ENCODE measurements around the gene ADGRD1. TPM values are rescaled to one million over a fixed set of nuclear protein-coding genes. Genes with fewer than 3 reads are reported as not detected.

Gene ADGRD1
- total and polyA plus RNA-seq, 2 of the 8 experiments (the other 6 are each of a cell fraction or from before 2014, with no cell fraction given), result 0.36 to 0.48 TPM

- ChIA-PET CTCF (ENCODE audit: partially characterized antibody) (interaction anchor here (0.6 to 1.1 kb wide), 2 partner anchors 17 to 89 kb away, joined by 3 to 4 read pairs; no protein-coding TSS in a partner anchor), POLR2A (ENCODE audit: partially characterized antibody) (interaction anchor here (0.6 kb wide), 1 partner anchor 108 kb away, joined by 3 read pairs; no protein-coding TSS in a partner anchor)
- H3K36me3 ChIP-seq (ENCODE audit: control insufficient read depth in 2 of 4, insufficient read depth in 4 of 4, low read length in 3 of 4), result no peaks in the 10 kb centered on the region
- H3K23me2 ChIP-seq (ENCODE audit: low read depth, low read length), result no peaks in the 10 kb centered on the region
- H3K4ac ChIP-seq (replicated peaks; ENCODE audit: insufficient read length, low read depth, low read length), result no peak overlapping the region
- no peak overlapping the region for H2AFZ ChIP-seq (ENCODE audit: low read length)
- WGBS, 2 experiments (ENCODE audit: extremely low coverage in 1 of 2, insufficient coverage in 1 of 2, insufficient read length in 1 of 2, insufficient replicate concordance in 2 of 2, low coverage in 1 of 2, low lambda C conversion rate in 2 of 2, missing lambda C conversion rate in 1 of 2), result 85% methylated on average over 22 of the region's 22 CpGs; no CpG with 5 or more reads in 1 of the 2 experiments
- no peak overlapping the region for H4K8ac ChIP-seq (ENCODE audit: extremely low read depth, insufficient read depth, low read length)
- no peak overlapping the region for H3K4me2 ChIP-seq (ENCODE audit: insufficient read depth in 1 of 2, low read depth in 2 of 2, low read length in 2 of 2)
- no peaks in the 10 kb centered on the region for H3K79me1 ChIP-seq (ENCODE audit: low read depth, low read length)
- FAIRE-seq, result no peak
- no peaks in the 10 kb centered on the region for H3K27me3 ChIP-seq (replicated peaks in 1 of 4; ENCODE audit: control insufficient read depth in 3 of 4, extremely low read depth in 1 of 4, insufficient read depth in 3 of 4, low read length in 3 of 4)
- H3K23ac ChIP-seq (ENCODE audit: insufficient read length), result no peak overlapping the region
- H3K27ac ChIP-seq (ENCODE audit: low read depth, low read length), result no peak overlapping the region
- H3K18ac ChIP-seq (ENCODE audit: extremely low read depth, low read length), result no peak overlapping the region
- no peak overlapping the region for H2BK15ac ChIP-seq (ENCODE audit: low read length)
- H3K56ac ChIP-seq (replicated peaks; ENCODE audit: insufficient read length, low read depth, low read length), result no peak overlapping the region
- H2BK120ac ChIP-seq (replicated peaks; ENCODE audit: low read depth, low read length), result no peak overlapping the region
- no peak overlapping the region for H4K5ac ChIP-seq (ENCODE audit: insufficient read length, low read depth, low read length)
- no peak overlapping the region for H2BK12ac ChIP-seq (ENCODE audit: low read depth, low read length)
- no peaks in the 10 kb centered on the region for H3K4me1 ChIP-seq (replicated peaks in 1 of 4; ENCODE audit: control insufficient read depth in 3 of 4, insufficient read depth in 4 of 4, low read length in 3 of 4)
- H3K9ac ChIP-seq (replicated peaks in 1 of 4; ENCODE audit: extremely low read depth in 1 of 4, low read depth in 3 of 4, low read length in 3 of 4), result no peak overlapping the region
- no peak overlapping the region for H4K91ac ChIP-seq (replicated peaks; ENCODE audit: insufficient read length, low read length)
- no peak for DNase-seq (ENCODE audit: low read depth in 1 of 2, low spot score in 2 of 2)
- no peaks in the 10 kb centered on the region for H4K20me1 ChIP-seq (replicated peaks in 1 of 2; ENCODE audit: control insufficient read depth in 1 of 2, insufficient read depth in 2 of 2, low read length in 2 of 2)
- no peak overlapping the region for H2BK20ac ChIP-seq (ENCODE audit: low read length)
- H3K14ac ChIP-seq (ENCODE audit: insufficient read length), result no peak overlapping the region
- no peak overlapping the region for H3K4me3 ChIP-seq (ENCODE audit: extremely low read depth in 1 of 4, insufficient read depth in 2 of 4, low read depth in 3 of 4, low read length in 4 of 4)
- H2AK5ac ChIP-seq (ENCODE audit: low read depth, low read length), result no peak overlapping the region
- no peak overlapping the region for H2BK5ac ChIP-seq (ENCODE audit: low read depth, low read length)
- no peaks in the 10 kb centered on the region for H3K79me2 ChIP-seq (ENCODE audit: control insufficient read depth in 1 of 2, insufficient read depth in 2 of 2, low read length in 2 of 2)
- H3K9me3 ChIP-seq (ENCODE audit: insufficient read depth in 2 of 2, low read depth in 1 of 2, low read length in 1 of 2), result no peaks in the 10 kb centered on the region
- TF ChIP-seq GABPA (IDR thresholded peaks at IDR 0.05; ENCODE audit: borderline replicate concordance, insufficient read depth, low read length), result no peak
- no peak for TF ChIP-seq SP4 (IDR thresholded peaks at IDR 0.05; ENCODE audit: low read length)
- TF ChIP-seq PHF8 (conservative IDR thresholded peaks at IDR 0.05; ENCODE audit: low read depth, low read length), result no peak
- no peak for TF ChIP-seq RBBP5 (IDR thresholded peaks at IDR 0.05; ENCODE audit: borderline replicate concordance, low read depth, low read length)
- no peak for TF ChIP-seq EZH2 (IDR thresholded peaks at IDR 0.05; ENCODE audit: low read depth, low read length, severe bottlenecking)
- no peak for TF ChIP-seq CREB1 (IDR thresholded peaks at IDR 0.05)
- TF ChIP-seq SAP30 (IDR thresholded peaks at IDR 0.05; ENCODE audit: insufficient read depth, insufficient replicate concordance, low read length), result no peak
- no peak for TF ChIP-seq HDAC2 (IDR thresholded peaks at IDR 0.05; ENCODE audit: borderline replicate concordance in 1 of 2, low read depth in 2 of 2, low read length in 2 of 2)
- TF ChIP-seq CHD1 (IDR thresholded peaks at IDR 0.05; ENCODE audit: low read depth, low read length), result no peak
- TF ChIP-seq SIN3A (conservative IDR thresholded peaks at IDR 0.05 in 1 of 2, IDR thresholded peaks at IDR 0.05 in 1 of 2; ENCODE audit: low read depth in 1 of 2, low read length in 2 of 2), result no peak
- no peak for TF ChIP-seq KDM5A (IDR thresholded peaks at IDR 0.05; ENCODE audit: low read length)
- no peak for TF ChIP-seq CTBP2 (IDR thresholded peaks at IDR 0.05; ENCODE audit: borderline replicate concordance, insufficient read depth, insufficient read length, low read length)
These were observed 33.6 kb downstream of the ADGRD1 start for GRCh38 chr12:130987151-130987931.

Data from H1 (cell line).